Ecto neural progenitor cell (in vitro differentiated cells): ENCODE measurements around the gene ZNF423.

Experiments used
- DNase-seq: peaks from one replicate; pipeline ENCODE4 v3.0.0-alpha.2; 2018; ENCODE audit warnings: low spot score

ZNF423 gene

GRCh38 chr16:49492896-49493626 lies 362.9 kb downstream of the ZNF423 start:
- no peak for DNase-seq

- DNase-seq: peak; percentile 84
Measured at GRCh38 chr16:49491771-49492761, 363.8 kb downstream of the ZNF423 start.

GRCh38 chr16:49491106-49491670 lies 364.7 kb downstream of the ZNF423 start:
- DNase-seq: no peak

- no peak for DNase-seq
Measured at GRCh38 chr16:49490321-49490705, 365.6 kb downstream of the ZNF423 start.

GRCh38 chr16:49489686-49490320 lies 366.1 kb downstream of the ZNF423 start:
- no peak for DNase-seq

GRCh38 chr16:49488740-49489525 lies 367.0 kb downstream of the ZNF423 start:
- DNase-seq: no peak

GRCh38 chr16:49488336-49488735 lies 367.6 kb downstream of the ZNF423 start:
- no peak for DNase-seq

GRCh38 chr16:49487746-49488145 lies 368.2 kb downstream of the ZNF423 start:
- DNase-seq: no peak

GRCh38 chr16:49486400-49486799 lies 369.5 kb downstream of the ZNF423 start:
- DNase-seq: no peak

- no peak for DNase-seq
Measured at GRCh38 chr16:49485663-49486062, 370.2 kb downstream of the ZNF423 start.

- no peak for DNase-seq
Measured at GRCh38 chr16:49484936-49485335, 371.0 kb downstream of the ZNF423 start.

GRCh38 chr16:49484451-49484849 lies 371.5 kb downstream of the ZNF423 start:
- DNase-seq: peak; percentile 83

- DNase-seq: no peak
Measured at GRCh38 chr16:49483651-49484450, 372.1 kb downstream of the ZNF423 start.

GRCh38 chr16:49483251-49483650 lies 372.7 kb downstream of the ZNF423 start:
- DNase-seq: no peak

GRCh38 chr16:49482690-49483089 lies 373.2 kb downstream of the ZNF423 start:
- no peak for DNase-seq

GRCh38 chr16:49478616-49479015 lies 377.3 kb downstream of the ZNF423 start:
- DNase-seq: no peak

- no peak for DNase-seq
Measured at GRCh38 chr16:49478107-49478506, 377.8 kb downstream of the ZNF423 start.

- DNase-seq: no peak
Measured at GRCh38 chr16:49477250-49477895, 378.5 kb downstream of the ZNF423 start.

GRCh38 chr16:49474741-49475140 lies 381.2 kb downstream of the ZNF423 start:
- DNase-seq: no peak

- DNase-seq: no peak
Measured at GRCh38 chr16:49473773-49474172, 382.1 kb downstream of the ZNF423 start.
